ENCODE data around the gene CHCHD5. TPM values are rescaled to one million over a fixed set of nuclear protein-coding genes. Genes with fewer than 3 reads are reported as not detected.

Gene CHCHD5
- total and polyA plus RNA-seq, 2 of the 4 experiments (the other 2 are of a cell fraction): 4.8 to 40.1 TPM

- no peak for DNase-seq
- no peak overlapping the region for H3K9ac ChIP-seq (ENCODE audit: low read depth, low read length)
- no TSS peak for BruUV-seq (replicated peaks)
- no peaks in the 10 kb centered on the region for H3K27me3 ChIP-seq (ENCODE audit: control insufficient read depth, insufficient read depth, low read length)
- no peak for ATAC-seq (ENCODE audit: low read depth)
- in situ Hi-C loops (cut with MboI; ENCODE audit: low sequenced_read_pairs) (loop anchor here (10.0 kb wide), 1 partner anchor 315 kb away; no protein-coding TSS in a partner anchor), dilution Hi-C loops (cut with HindIII; ENCODE audit: low sequenced_read_pairs, unreplicated experiment) (no loop called here), intact Hi-C loops (cut with micrococcal nuclease) (loop anchor here (10.0 kb wide), 1 partner anchor 315 kb away; no protein-coding TSS in a partner anchor)
- 81% methylated on average over 7 of the region's 8 CpGs; no CpG with 5 or more reads in 1 of the 2 experiments for WGBS, 2 experiments (ENCODE audit: extremely low coverage in 2 of 2, insufficient read length in 1 of 2)
- peak overlapping the region; percentile 33; the same call in 1 of the 2 replicates for H4K5ac ChIP-seq (ENCODE audit: low read depth, low read length)
- peak overlapping the region; percentile 79 for H4K91ac ChIP-seq (ENCODE audit: insufficient read depth, low read depth, low read length)
- H2AK9ac ChIP-seq (replicated peaks; ENCODE audit: low read depth, low read length, poor library complexity): peak overlapping the region; percentile 48
- peak overlapping the region; percentile 52 for H2AFZ ChIP-seq (replicated peaks; ENCODE audit: low read length, poor library complexity)
- TF ChIP-seq USF2 (IDR thresholded peaks at IDR 0.05; ENCODE audit: low read depth, low read length) (no peak), NFE2L2 (IDR thresholded peaks at IDR 0.05; ENCODE audit: low read depth, low read length) (no peak), CHD1 (IDR thresholded peaks at IDR 0.05; ENCODE audit: low read depth, low read length) (no peak), SMC3 (IDR thresholded peaks at IDR 0.05; ENCODE audit: low read depth, low read length) (no peak), MAFK (IDR thresholded peaks at IDR 0.05; ENCODE audit: low read depth, low read length) (no peak), MXI1 (IDR thresholded peaks at IDR 0.05; ENCODE audit: borderline replicate concordance, low read depth, low read length) (no peak), RCOR1 (IDR thresholded peaks at IDR 0.05; ENCODE audit: insufficient replicate concordance, low read length) (no peak), MAZ (IDR thresholded peaks at IDR 0.05; ENCODE audit: borderline replicate concordance, low read depth, low read length) (no peak), RAD21 (IDR thresholded peaks at IDR 0.05; ENCODE audit: low read length) (no peak)
- H3K4me2 ChIP-seq (ENCODE audit: low read depth, low read length): no peak overlapping the region
- H3K23ac ChIP-seq (ENCODE audit: low read depth, low read length): peak overlapping the region; percentile 71; the same call in 1 of the 2 replicates
- peaks cover 24% of the 10 kb centered on the region for H3K4me1 ChIP-seq (ENCODE audit: control insufficient read depth, insufficient read depth, low read length)
- peak overlapping the region; percentile 88 for H3K4ac ChIP-seq (ENCODE audit: low read depth, low read length)
- ChIA-PET POLR2A (ENCODE audit: unreplicated experiment) (interaction anchor here (0.8 kb wide), 1 partner anchor 11 kb away, joined by 3 read pairs; no protein-coding TSS in a partner anchor), CTCF (interaction anchor here (0.6 to 2.0 kb wide), 2 partner anchors 18 to 95 kb away, joined by 4 read pairs; no protein-coding TSS in a partner anchor)
- no peak overlapping the region for H3K27ac ChIP-seq (ENCODE audit: insufficient read depth, low read length)
- H3K14ac ChIP-seq (replicated peaks; ENCODE audit: low read depth, low read length): peak overlapping the region; percentile 50; the same call in 1 of the 2 replicates
- peak overlapping the region; percentile 99 for H2AK5ac ChIP-seq (ENCODE audit: low read depth, low read length)
- H3K18ac ChIP-seq (ENCODE audit: low read depth, low read length): no peak overlapping the region
- H3K56ac ChIP-seq (ENCODE audit: extremely low read depth, insufficient read depth, low read length): no peak overlapping the region
- H4K20me1 ChIP-seq (ENCODE audit: insufficient read depth, low read length): no peaks in the 10 kb centered on the region; the same call in 1 of the 2 replicates
- peak overlapping the region; percentile 72; the same call in 2 of the 3 replicates for H2BK15ac ChIP-seq (ENCODE audit: low read depth, low read length)
- H3K4me3 ChIP-seq (ENCODE audit: insufficient read depth, low read depth, low read length): no peak overlapping the region
- peak overlapping the region in 1 of 2 experiments; percentile 82; a peak in 2 of 4 replicates for H4K8ac ChIP-seq (ENCODE audit: low read depth in 2 of 2, low read length in 2 of 2)
- peak overlapping the region; percentile 25 for H2BK5ac ChIP-seq (ENCODE audit: low read depth, low read length, poor library complexity, severe bottlenecking)
- peaks cover 27% of the 10 kb centered on the region for H3K9me1 ChIP-seq (ENCODE audit: insufficient read depth, low read length)
- peaks cover 0 to 16% of the 10 kb centered on the region in 2 experiments; a peak in 2 of 4 replicates for H3K79me1 ChIP-seq (ENCODE audit: low read depth in 1 of 2, low read length in 2 of 2)
- no peaks in the 10 kb centered on the region for H3K36me3 ChIP-seq (ENCODE audit: control insufficient read depth, insufficient read depth, low read length)
- peak overlapping the region; percentile 90 for H2BK120ac ChIP-seq (ENCODE audit: low read depth, low read length)
- H3K9me3 ChIP-seq (ENCODE audit: control insufficient read depth, insufficient read depth, low read length): no peaks in the 10 kb centered on the region
- H2BK20ac ChIP-seq (ENCODE audit: low read depth, low read length): peak overlapping the region; percentile 79
These were observed 45.4 kb downstream of the CHCHD5 start for GRCh38 chr2:112629823-112630222.

Measured in IMR-90 (cell line).